Caco-2 (cell line): ENCODE results near the gene OSCAR. TPM values are rescaled to one million over a fixed set of nuclear protein-coding genes. Genes with fewer than 3 reads are reported as not detected.
A peak's percentile ranks its signal among the peaks of the same experiment; 100 is the strongest.

Source experiments
- BruUV-seq: library from RNA; stranded (reverse); fragments of 400-500 nt; replicated peaks from 2 replicates; lab custom pipeline; 2021; lab: Mats Ljungman, UMichigan
- CTCF ChIA-PET: fragments of 300-600 bp; sonication (Branson Sonifier 250); formaldehyde crosslinking; loops from one replicate; lab custom pipeline; 2022; ENCODE audit warnings: antibody characterized with exemption; lab: Charles Lee
- POLR2A ChIA-PET: fragments of 300-600 bp; sonication (Branson Sonifier 250); formaldehyde crosslinking; loops from one replicate; lab custom pipeline; 2022; ENCODE audit warnings: antibody characterized with exemption; lab: Charles Lee
- DNase-seq, 2 experiments: peaks; one replicate each; pipeline versions ENCODE4 v3.0.0 to v3.0.0-alpha.2; 2020 to 2022
- H3K27me3 ChIP-seq: replicated peaks from 2 replicates; pipeline ENCODE4 v1.6.0; 2011; ENCODE audit warnings: low read length; ENCODE audit not compliant: control insufficient read depth, insufficient read depth
- H3K36me3 ChIP-seq: 2 replicates; pipeline ENCODE4 v1.5.1; 2011; ENCODE audit warnings: low read length; ENCODE audit not compliant: control insufficient read depth, insufficient read depth
- H3K4me1 ChIP-seq: fragments of 250-450 bp; sonication (Bioruptor Pico); 2 replicates; pipeline ENCODE4 v1.5.1; 2020; ENCODE audit warnings: mild to moderate bottlenecking
- H3K4me3 ChIP-seq: 2 replicates; pipeline ENCODE4 v1.5.1; 2011; ENCODE audit warnings: low read depth, mild to moderate bottlenecking, control low read depth, low read length
- H3K9me3 ChIP-seq: fragments of 250-450 bp; sonication (Bioruptor Pico); 2 replicates; pipeline ENCODE4 v1.5.1; 2020; ENCODE audit warnings: mild to moderate bottlenecking, moderate library complexity
- H3K27ac Mint-ChIP-seq: one replicate; pipeline ENCODE4 v1.8.0; 2022; ENCODE audit warnings: mixed read lengths; ENCODE audit not compliant: unreplicated experiment
- H3K27me3 Mint-ChIP-seq: one replicate; pipeline ENCODE4 v1.8.0; 2022; ENCODE audit warnings: mixed read lengths; ENCODE audit not compliant: insufficient read depth, unreplicated experiment
- H3K36me3 Mint-ChIP-seq: one replicate; pipeline ENCODE4 v1.8.0; 2022; ENCODE audit warnings: mild to moderate bottlenecking, mixed read lengths; ENCODE audit not compliant: insufficient read depth, unreplicated experiment
- H3K4me1 Mint-ChIP-seq: one replicate; pipeline ENCODE4 v1.8.0; 2022; ENCODE audit warnings: low read depth, mixed read lengths; ENCODE audit not compliant: unreplicated experiment
- H3K4me3 Mint-ChIP-seq: one replicate; pipeline ENCODE4 v1.8.0; 2022; ENCODE audit warnings: mild to moderate bottlenecking, moderate library complexity, mixed read lengths; ENCODE audit not compliant: unreplicated experiment
- H3K9me3 Mint-ChIP-seq: one replicate; pipeline ENCODE4 v1.8.0; 2022; ENCODE audit warnings: mixed read lengths; ENCODE audit not compliant: unreplicated experiment
- intact Hi-C: fragments of 100-400 bp; cut with micrococcal nuclease; formaldehyde crosslinking; loops from one replicate; pipeline ENCODE4 v1.10.0; 2022; ENCODE audit not compliant: unreplicated experiment
- total RNA-seq: library from RNA; stranded (reverse); gene quantifications from 2 replicates; pipeline ENCODE4 v1.2.3, GENCODE V29; 2022
- TF ChIP-seq, protein P1 (sequence below), 2 experiments: fragments of 200-600 bp in 1 of 2; IDR thresholded peaks; 1 replicate in 1 of 2; 2 replicates in 1 of 2; pipeline versions ENCODE4 v1.5.1 to v1.8.0; 2011 to 2022; ENCODE audit warnings: antibody characterized with exemption in 1 of 2, control low read depth in 1 of 2, inconsistent platforms in 1 of 2, low read depth in 1 of 2, low read length in 1 of 2, mild to moderate bottlenecking in 1 of 2, moderate library complexity in 1 of 2; ENCODE audit not compliant: insufficient read depth in 1 of 2, severe bottlenecking in 1 of 2, unreplicated experiment in 1 of 2

Gene OSCAR
- total RNA-seq, 1 experiment from 2014 or later, result not detected

DNA sequence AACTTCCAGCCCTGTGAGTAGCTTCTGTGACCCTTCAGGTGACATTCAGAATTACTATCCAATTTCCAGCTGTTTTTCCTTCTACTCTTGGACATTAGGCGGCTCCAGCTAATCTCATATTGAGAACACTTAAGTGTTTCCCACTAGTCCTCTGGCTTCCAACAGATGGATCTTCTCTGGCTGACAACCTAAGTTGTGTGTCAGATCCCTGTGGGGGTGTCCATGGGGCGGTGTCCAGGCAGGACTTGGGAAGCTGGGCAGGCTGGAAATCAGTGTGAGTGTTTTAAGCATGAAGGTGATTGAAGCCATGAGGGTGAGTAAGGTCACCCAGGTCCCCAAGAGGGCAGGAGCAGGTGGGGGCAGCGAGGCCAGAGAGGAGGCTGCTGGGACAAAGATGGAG, 47.1 kb upstream of the OSCAR start:
- H3K4me3 ChIP-seq, result no peak overlapping the region
- Mint-ChIP-seq H3K9me3 (no peaks in the 10 kb centered on the region), H3K27me3 (no peaks in the 10 kb centered on the region), H3K27ac (no peak overlapping the region), H3K4me1 (no peaks in the 10 kb centered on the region), H3K36me3 (peaks cover 90% of the 10 kb centered on the region), H3K4me3 (no peak overlapping the region)
- no peaks in the 10 kb centered on the region for H3K4me1 ChIP-seq
- intact Hi-C loops, result no loop called here
- no peaks in the 10 kb centered on the region for H3K9me3 ChIP-seq
- CTCF ChIA-PET, result no interaction called here
- no peaks in the 10 kb centered on the region for H3K27me3 ChIP-seq
- no peak for DNase-seq
- peaks cover 17% of the 10 kb centered on the region for H3K36me3 ChIP-seq
- POLR2A ChIA-PET, result interaction anchor here (1.1 kb wide), 1 partner anchor 10 kb away, joined by 7 read pairs; the partner anchor contains the start of gene CNOT3
- TF ChIP-seq, protein P1, sequence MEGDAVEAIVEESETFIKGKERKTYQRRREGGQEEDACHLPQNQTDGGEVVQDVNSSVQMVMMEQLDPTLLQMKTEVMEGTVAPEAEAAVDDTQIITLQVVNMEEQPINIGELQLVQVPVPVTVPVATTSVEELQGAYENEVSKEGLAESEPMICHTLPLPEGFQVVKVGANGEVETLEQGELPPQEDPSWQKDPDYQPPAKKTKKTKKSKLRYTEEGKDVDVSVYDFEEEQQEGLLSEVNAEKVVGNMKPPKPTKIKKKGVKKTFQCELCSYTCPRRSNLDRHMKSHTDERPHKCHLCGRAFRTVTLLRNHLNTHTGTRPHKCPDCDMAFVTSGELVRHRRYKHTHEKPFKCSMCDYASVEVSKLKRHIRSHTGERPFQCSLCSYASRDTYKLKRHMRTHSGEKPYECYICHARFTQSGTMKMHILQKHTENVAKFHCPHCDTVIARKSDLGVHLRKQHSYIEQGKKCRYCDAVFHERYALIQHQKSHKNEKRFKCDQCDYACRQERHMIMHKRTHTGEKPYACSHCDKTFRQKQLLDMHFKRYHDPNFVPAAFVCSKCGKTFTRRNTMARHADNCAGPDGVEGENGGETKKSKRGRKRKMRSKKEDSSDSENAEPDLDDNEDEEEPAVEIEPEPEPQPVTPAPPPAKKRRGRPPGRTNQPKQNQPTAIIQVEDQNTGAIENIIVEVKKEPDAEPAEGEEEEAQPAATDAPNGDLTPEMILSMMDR (IDR thresholded peaks at IDR 0.05; ENCODE audit: insufficient read depth in 1 of 2, low read depth in 1 of 2, low read length in 1 of 2, severe bottlenecking in 1 of 2, unreplicated experiment in 1 of 2), result peak in 1 of 2 experiments; percentile 12
- BruUV-seq, result no TSS peak

DNA sequence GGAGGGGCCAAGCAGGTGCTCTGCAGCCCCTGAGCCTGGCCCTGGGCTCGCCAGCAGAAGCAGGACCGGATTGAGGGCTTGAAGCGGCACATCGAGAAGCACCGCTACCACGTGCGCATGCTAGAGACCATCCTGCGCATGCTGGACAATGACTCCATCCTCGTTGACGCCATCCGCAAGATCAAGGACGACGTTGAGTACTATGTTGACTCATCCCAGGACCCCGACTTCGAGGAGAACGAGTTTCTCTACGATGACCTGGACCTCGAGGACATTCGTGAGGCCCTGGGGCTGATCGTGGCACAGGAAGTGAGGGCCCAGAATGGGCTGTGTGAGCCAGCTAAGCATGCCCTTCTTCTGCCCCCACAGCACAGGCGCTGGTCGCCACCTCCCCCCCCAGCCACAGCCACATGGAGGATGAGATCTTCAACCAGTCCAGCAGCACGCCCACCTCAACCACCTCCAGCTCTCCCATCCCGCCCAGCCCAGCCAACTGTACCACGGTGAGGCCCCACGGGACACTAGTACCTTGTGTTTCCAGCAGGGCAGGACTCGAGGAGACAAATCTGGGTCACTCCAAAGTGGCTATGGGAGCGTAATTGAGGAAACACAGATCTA, 45.0 kb upstream of the OSCAR start:
- no peak for DNase-seq
- ChIA-PET CTCF (no interaction called here), POLR2A (interaction anchor here (0.6 kb wide), 1 partner anchor 8 kb away, joined by 3 read pairs; the partner anchor contains the start of gene CNOT3)
- H3K4me3 ChIP-seq, result no peak overlapping the region
- no peak overlapping the region for H3K27ac Mint-ChIP-seq
- H3K9me3 Mint-ChIP-seq, result no peaks in the 10 kb centered on the region
- BruUV-seq, result no TSS peak
- intact Hi-C loops, result no loop called here
- no peaks in the 10 kb centered on the region for H3K4me1 ChIP-seq
- H3K27me3 ChIP-seq, result no peaks in the 10 kb centered on the region
- TF ChIP-seq, protein P1 (IDR thresholded peaks at IDR 0.05; ENCODE audit: insufficient read depth in 1 of 2, low read depth in 1 of 2, low read length in 1 of 2, severe bottlenecking in 1 of 2, unreplicated experiment in 1 of 2), result no peak
- H3K4me1 Mint-ChIP-seq, result no peaks in the 10 kb centered on the region
- H3K4me3 Mint-ChIP-seq, result no peak overlapping the region
- H3K9me3 ChIP-seq, result no peaks in the 10 kb centered on the region
- no peaks in the 10 kb centered on the region for H3K27me3 Mint-ChIP-seq
- H3K36me3 ChIP-seq, result peaks cover 12% of the 10 kb centered on the region
- H3K36me3 Mint-ChIP-seq, result peaks cover 87% of the 10 kb centered on the region

DNA sequence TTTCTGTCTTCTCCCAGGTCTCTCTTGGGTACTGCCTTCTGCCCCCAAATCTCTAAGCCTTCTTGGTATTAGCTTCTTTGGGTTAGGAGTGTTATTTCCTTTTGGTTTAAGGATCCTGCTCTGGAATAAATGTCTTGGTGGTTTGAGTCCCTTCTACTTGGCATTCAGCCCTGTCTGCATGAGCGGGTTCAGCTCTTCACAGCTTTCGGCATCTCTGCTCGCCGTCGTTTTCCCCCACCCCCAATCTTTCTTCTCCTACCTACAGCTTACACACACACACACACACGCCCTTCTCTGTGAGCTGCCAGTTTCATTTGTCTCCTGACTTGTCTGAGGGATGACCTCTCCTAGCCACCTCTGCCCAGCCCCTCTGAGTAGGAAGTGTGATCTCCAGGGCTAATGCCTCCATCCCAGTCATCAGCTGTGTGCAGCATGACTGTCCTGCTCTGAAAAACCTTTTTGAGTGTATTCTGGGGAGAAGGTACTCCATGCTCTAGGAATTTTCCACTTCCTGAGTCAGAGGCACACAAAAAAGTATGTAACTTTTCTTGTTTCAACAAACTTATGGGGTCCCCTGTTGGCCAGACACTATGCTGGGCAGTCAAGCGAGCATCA, 41.7 kb upstream of the OSCAR start:
- Histone ChIP-seq H3K9me3 (no peaks in the 10 kb centered on the region), H3K4me3 (no peak overlapping the region), H3K36me3 (peaks cover 12% of the 10 kb centered on the region), H3K27me3 (no peaks in the 10 kb centered on the region), H3K4me1 (0 out of 2 replicates have a peak, but pooled peaks cover 4% of the 10 kb centered on the region)
- Mint-ChIP-seq H3K4me1 (no peaks in the 10 kb centered on the region), H3K27ac (no peak overlapping the region), H3K4me3 (no peak overlapping the region), H3K9me3 (no peaks in the 10 kb centered on the region), H3K36me3 (peaks cover 70% of the 10 kb centered on the region), H3K27me3 (no peaks in the 10 kb centered on the region)
- POLR2A ChIA-PET, result no interaction called here
- TF ChIP-seq, protein P1 (IDR thresholded peaks at IDR 0.05; ENCODE audit: insufficient read depth in 1 of 2, low read depth in 1 of 2, low read length in 1 of 2, severe bottlenecking in 1 of 2, unreplicated experiment in 1 of 2), result no peak
- BruUV-seq, result no TSS peak
- intact Hi-C loops, result no loop called here
- no peak for DNase-seq
- CTCF ChIA-PET, result no interaction called here
